ENCODE measurements around the gene NF2.

GRCh38 chr22:29641042-29641699, 37.7 kb downstream of the NF2 start:
- TF ChIP-seq CTCF (IDR thresholded peaks at IDR 0.05) (no peak), POLR2A (IDR thresholded peaks at IDR 0.05) (no peak)

Measured in right lobe of liver (tissue), 4 donors.